ENCODE data around the gene GPC1.

The GPC1 gene

GRCh38 chr2:240396623-240397541, 38.6 kb upstream of the GPC1 start:
- no peak for DNase-seq (ENCODE audit: low read depth)

- no peak for DNase-seq (ENCODE audit: low read depth)
These were observed 37.9 kb upstream of the GPC1 start for GRCh38 chr2:240397542-240397916.

DNA sequence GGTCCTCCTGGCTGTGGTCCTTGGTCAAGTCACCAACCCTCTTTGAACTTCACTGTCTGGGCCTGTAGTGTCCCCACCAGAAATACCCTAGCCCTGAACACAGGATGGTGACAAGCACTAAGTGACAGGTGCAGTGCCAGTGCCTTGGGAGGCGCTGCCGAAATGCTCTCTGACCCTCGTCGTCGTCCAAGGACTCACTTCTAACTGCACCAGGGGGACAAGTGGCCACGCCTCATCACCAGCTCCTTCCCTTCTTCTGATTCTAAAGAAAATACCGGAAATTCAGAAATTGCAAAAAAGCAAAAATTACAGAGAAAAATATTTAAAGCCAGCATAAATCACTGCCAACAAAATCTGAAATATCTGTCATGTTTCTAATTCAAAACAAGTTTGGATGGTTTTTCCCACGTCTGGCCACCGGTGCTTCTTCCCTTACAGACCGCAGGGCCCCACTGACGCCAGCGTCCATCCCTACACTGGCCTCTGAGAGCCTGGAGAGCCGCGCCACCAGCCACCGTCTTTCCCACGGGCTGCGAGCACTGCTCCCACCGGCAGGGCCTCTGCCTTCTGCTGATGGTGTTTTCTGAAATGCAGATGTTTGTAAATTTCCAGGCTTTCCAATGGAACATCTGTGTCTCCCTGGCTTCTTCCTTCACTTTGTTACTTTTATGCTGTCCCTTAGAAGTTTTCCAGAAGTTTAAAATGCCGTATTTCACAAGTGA, 37.4 kb upstream of the GPC1 start:
- DNase-seq (ENCODE audit: low read depth), result no peak

DNA sequence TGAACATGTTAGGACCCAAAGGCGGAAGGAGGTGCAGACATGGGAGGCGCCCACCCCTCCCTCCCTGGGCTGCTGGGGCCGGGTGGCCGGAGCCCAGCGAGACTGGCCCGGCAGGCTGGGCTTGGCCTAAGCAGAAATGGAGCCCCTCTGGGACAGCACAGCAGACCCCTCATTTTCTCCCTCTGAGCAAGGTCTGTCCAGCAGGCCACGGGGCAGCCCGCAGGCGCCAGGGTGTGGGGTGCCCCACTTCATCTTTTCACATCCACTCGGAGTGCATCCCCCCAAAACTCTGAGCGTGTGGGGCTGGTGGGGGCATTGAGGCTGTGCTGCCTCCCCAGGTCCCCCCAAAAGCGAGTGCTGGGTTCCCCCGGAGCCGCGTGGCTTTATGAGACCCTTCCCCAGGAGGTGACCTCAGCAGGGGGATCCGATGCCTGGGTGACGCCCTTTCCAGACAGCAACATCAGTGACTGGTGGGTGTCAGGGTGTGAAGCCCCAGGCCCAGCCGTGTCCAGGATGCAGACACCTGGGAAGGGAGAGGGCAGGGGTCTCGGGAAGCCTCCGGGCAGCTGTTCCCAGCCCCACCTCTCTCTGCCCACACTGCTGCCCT, 36.7 kb upstream of the GPC1 start:
- DNase-seq (ENCODE audit: low read depth), result no peak

DNA sequence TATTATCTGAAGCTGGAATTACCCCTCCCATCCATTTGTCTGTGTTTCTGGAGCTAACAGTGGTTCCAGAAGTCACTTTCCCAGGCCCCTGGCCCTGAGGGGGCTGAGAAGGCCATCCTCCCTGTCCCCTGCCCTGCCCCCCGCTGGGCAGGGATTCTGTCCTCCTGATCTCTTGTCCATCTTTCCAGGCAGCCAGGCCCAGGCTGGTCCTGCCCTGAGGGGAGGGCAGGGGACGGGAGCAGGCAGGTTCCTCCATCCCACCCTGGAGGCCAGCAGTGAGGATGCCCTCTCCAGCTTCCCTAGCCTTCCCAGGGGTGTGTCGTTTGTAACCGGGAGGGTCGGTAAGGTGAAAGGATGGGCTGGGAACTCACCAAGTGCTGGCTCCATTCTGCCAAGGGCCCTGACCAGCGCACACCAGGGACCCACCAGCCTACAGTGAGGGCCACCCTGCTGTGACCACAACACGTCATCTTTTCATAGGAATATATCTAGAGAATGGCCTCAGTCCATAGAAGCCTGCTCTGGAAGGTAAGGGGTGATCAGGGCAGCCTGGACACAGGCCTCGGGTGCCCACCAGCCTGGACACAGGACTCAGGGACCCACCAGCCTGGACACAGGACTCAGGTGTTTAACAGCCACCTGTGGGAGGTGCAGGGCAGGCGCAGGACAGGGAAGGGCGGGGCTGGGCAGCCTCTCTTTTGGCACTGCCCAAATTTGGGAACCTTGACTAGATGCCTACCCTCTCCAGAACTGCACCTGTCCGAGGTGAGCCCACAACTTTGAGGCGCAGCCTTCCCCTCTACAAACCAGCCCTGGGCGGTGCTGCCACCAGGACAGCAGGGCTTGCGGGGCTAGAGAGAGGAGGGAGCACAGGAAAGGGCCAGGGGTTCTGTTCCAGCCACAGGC, 35.8 kb upstream of the GPC1 start:
- no peak for DNase-seq (ENCODE audit: low read depth)

DNA sequence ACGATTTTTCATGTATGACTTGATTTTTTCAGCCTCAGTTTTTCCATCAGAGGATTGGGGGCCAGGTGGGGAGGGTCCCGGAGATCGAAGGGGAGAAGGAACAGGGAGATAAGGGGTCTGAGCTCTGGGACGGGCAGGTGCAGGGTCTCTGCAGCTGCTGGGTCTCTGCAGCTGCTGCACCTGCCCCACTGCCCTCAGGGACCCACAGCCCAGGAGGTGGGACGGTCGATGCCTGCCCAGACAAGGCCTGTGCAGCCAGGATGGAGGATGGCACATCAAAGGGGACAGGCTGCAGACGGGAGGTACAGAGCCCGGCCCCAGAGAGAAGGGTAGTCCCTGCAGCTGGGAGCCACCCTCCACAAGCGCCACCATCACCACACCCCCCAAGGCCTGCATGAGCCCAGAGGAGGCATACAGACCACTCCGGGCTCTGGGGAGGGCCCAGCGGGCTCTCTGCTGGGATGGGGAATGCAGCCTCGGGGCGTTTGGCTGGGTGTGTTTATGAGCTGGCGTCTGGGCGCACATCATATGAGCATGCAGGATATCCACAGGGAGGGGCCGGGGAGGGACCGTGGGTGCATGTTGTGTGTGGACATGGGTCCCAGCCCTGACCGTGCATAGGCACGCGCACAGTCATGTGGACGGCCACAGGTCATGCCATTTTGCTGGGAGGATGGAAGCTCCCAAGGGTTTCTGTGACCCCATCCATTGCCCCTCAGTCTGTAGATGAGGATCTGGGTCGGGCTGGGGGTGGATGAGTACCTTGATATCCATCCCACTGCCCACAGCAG, 34.9 kb upstream of the GPC1 start:
- no peak for DNase-seq (ENCODE audit: low read depth)

- DNase-seq (ENCODE audit: low read depth), result no peak
These were observed 34.2 kb upstream of the GPC1 start for GRCh38 chr2:240401308-240401707.

GRCh38 chr2:240401781-240402551, 33.5 kb upstream of the GPC1 start:
- no peak for DNase-seq (ENCODE audit: low read depth)

- DNase-seq (ENCODE audit: low read depth), result no peak
These were observed 32.7 kb upstream of the GPC1 start for GRCh38 chr2:240402566-240403272.

DNA sequence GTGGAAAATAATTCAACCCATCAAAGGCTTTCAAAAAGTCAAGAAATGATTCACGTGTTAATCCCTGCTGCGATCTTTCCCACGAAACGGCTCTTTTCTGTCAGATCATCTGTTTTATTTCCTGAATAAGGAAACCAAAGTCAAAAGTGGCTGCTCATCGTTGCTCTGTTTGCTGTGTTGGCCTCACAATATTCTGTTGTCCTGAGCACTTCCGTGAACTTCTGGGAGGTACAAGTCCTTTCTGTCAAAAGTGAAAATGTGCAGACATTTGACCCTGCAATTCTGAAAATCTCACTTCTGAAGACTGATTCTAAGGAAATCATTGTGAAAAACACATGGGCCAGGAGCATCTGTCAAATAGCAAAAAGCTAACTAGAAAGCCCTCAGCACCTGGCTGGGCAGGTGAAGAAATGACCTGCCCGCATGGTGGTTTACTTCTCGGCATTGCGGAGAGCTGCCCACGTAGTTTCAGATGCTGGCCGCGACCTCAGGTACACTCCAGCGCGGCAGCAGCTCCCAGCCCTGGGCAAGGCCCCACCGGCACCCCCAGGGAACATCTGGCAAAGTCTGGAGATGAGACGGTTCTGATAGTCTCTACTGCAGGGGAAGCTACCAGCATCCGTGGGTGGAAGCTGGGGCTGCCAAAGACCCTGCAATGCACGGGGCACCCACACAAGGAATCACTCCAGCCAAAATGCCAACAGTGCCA, 31.9 kb upstream of the GPC1 start:
- DNase-seq (ENCODE audit: low read depth), result no peak

GRCh38 chr2:240404174-240404852, 31.1 kb upstream of the GPC1 start:
- DNase-seq (ENCODE audit: low read depth), result no peak

- no peak for DNase-seq (ENCODE audit: low read depth)
These were observed 30.3 kb upstream of the GPC1 start for GRCh38 chr2:240405133-240405532.

GRCh38 chr2:240405684-240406313, 29.7 kb upstream of the GPC1 start:
- DNase-seq (ENCODE audit: low read depth), result no peak

DNA sequence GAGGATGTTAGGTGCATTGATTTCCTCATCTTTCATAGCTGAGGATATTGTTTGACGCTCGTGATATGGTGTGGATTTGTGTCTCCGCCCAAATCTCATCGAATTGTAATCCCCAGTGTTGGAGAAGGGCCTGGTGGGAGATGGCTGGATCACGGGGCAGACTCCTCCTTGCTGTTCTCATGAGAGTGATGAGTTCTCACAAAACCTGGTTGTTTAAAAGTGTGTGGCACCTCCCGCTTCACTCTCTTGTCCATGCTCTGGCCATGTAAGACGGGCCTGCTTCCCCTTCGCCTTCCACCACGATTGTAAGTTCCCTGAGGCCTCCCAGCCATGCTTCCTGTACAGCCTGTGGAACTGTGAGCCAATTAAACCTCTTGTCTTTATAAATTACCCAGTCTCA, 28.4 kb upstream of the GPC1 start:
- DNase-seq (ENCODE audit: low read depth), result no peak

DNA sequence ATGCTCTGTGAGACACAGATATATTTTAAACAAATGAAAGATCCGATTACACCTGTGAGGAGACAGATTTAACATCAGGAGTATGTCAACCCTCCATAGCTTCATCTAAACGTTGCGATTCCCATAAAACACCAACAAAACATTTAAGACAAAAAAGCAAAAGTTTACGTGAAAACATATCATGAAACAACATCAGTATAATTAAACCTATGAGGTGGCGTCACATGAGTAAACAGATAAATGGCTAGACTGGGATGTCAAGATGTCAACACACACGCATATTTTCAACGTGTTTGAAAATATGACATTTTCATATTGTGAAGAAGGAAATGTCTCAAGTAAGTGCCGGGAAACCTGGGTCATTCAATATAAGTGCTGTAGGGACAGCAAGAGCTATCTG, 25.5 kb upstream of the GPC1 start:
- no peak for DNase-seq (ENCODE audit: low read depth)

GRCh38 chr2:240410808-240411207, 24.7 kb upstream of the GPC1 start:
- no peak for DNase-seq (ENCODE audit: low read depth)

DNA sequence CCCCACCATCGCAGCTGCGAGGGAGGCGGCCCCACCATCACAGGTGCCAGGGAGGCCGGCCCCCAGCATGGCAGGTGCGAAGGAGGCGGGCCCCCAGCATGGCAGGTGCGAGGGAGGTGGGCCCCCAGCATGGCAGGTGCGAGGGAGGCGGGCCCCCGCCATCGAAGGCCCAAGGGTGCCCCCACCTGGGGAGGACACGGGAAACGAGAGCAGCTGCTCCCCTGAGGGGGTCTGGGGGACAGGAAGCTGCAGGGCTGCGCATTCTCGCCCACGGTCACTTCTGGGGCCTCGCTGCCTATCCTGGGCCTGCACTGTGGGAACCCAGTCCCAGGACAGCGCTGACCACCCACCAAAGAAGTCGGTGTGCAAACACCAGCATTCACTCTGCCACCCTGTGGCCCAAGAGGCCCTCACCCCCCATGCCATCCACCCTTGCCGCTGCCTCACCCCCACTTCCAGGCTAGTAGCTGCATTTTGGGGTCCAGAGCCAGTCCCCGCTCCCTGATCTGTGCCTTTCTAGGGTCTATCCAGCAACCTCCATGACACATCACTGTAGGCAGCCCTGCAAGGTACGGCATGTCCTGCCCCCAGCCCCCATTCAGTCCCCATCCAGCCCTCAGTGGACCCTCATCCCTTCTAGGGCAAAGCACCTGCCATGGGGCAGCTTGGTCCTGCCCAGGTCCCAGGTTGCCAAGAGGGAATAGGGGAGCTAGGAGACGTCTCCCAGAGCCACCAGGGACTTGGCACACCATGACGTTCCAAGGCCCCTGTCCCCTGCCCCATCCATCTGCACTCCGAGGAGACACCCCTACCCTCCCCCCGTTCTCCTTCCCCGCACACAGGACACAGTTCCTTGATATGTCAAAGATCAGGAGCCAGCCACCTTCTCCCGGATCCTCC, 24.0 kb upstream of the GPC1 start:
- no peak for DNase-seq (ENCODE audit: low read depth)
